ENCODE data around the gene GRIK4. TPM values are rescaled to one million over a fixed set of nuclear protein-coding genes. Genes with fewer than 3 reads are reported as not detected.

Gene GRIK4
- total RNA-seq, 1 experiment from 2014 or later: not detected

DNA sequence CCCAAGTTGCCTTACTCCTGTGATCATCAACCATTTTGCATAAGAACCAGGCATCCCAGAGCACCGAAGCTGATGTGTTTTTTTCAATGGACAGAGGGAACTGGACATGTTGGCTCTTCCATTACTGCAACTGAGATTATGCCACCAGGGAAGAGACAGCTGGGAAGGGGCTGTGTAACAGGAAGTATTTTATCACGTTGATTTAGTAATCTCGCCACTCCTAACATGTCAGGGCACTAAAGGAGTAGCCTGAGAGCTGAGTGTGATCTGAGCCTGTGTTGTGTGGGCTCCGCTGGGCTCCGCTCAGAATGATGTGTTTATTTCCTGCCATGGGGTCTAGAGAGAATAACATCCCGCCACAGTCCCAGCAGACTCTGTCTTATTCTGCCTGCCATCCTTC is 165.4 kb downstream of the GRIK4 start:
- CTCF ChIA-PET: no interaction called here
- H3K27ac ChIP-seq (ENCODE audit: low read length): no peak overlapping the region

DNA sequence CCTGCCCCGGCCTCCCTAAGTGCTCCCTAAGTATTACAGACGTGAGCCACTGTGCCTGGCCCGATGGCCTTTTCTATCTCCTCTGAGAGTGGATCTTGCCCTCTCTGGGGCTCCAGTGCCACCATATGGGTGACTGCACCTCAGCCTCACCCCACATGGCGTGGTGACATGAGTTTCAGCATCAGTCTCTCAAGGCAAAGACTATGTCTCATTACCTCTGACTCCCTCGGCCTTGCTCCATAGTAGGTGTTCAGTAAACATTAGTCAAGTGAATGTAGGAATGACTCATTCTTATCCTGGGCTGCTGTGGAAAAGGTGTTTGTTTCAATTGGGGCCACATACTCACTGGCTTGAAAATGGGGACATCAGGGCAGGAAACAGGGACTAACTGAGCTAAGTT is 168.8 kb downstream of the GRIK4 start:
- H3K79me2 ChIP-seq (ENCODE audit: low read length): no peaks in the 10 kb centered on the region
- no peak overlapping the region for H2AFZ ChIP-seq (ENCODE audit: low read length)
- H3K27me3 ChIP-seq (ENCODE audit: low read length): peaks cover 60% of the 10 kb centered on the region
- ChIA-PET CTCF (no interaction called here), POLR2A (ENCODE audit: unreplicated experiment) (no interaction called here)
- H3K9ac ChIP-seq (ENCODE audit: low read length): no peak overlapping the region
- intact Hi-C loops (cut with micrococcal nuclease): no loop called here
- H3K27ac ChIP-seq (ENCODE audit: low read length): no peak overlapping the region
- ATAC-seq (peak; percentile 32; the same call in 1 of the 2 replicates), DNase-seq (peak; percentile 33)
- no peak overlapping the region for H3K4me3 ChIP-seq (ENCODE audit: low read length)
- no peaks in the 10 kb centered on the region for H3K4me1 ChIP-seq (ENCODE audit: insufficient read depth, low read length)
- no peak for TF ChIP-seq EZH2phosphoT487 (IDR thresholded peaks at IDR 0.05; ENCODE audit: borderline replicate concordance, low read length)
- TF ChIP-seq, protein P1, sequence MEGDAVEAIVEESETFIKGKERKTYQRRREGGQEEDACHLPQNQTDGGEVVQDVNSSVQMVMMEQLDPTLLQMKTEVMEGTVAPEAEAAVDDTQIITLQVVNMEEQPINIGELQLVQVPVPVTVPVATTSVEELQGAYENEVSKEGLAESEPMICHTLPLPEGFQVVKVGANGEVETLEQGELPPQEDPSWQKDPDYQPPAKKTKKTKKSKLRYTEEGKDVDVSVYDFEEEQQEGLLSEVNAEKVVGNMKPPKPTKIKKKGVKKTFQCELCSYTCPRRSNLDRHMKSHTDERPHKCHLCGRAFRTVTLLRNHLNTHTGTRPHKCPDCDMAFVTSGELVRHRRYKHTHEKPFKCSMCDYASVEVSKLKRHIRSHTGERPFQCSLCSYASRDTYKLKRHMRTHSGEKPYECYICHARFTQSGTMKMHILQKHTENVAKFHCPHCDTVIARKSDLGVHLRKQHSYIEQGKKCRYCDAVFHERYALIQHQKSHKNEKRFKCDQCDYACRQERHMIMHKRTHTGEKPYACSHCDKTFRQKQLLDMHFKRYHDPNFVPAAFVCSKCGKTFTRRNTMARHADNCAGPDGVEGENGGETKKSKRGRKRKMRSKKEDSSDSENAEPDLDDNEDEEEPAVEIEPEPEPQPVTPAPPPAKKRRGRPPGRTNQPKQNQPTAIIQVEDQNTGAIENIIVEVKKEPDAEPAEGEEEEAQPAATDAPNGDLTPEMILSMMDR (conservative IDR thresholded peaks at IDR 0.05; ENCODE audit: low read depth, low read length): no peak
- TF ChIP-seq EZH2 (IDR thresholded peaks at IDR 0.05; ENCODE audit: low read length, unreplicated experiment): no peak
- BruUV-seq (replicated peaks): no TSS peak
- H4K20me1 ChIP-seq (ENCODE audit: low read length): no peaks in the 10 kb centered on the region
- no peaks in the 10 kb centered on the region for H3K9me2 ChIP-seq (replicated peaks; ENCODE audit: low read length)
- no peaks in the 10 kb centered on the region for H3K9me3 ChIP-seq (ENCODE audit: low read length)
- H3K4me2 ChIP-seq (ENCODE audit: low read length): no peak overlapping the region
- no peaks in the 10 kb centered on the region for H3F3A ChIP-seq (ENCODE audit: low read length, unreplicated experiment)
- no peaks in the 10 kb centered on the region for H3K36me3 ChIP-seq (ENCODE audit: low read depth, low read length)

More for the DNA sequence above, 165.4 kb downstream of the GRIK4 start:
- POLR2A ChIA-PET (ENCODE audit: unreplicated experiment): no interaction called here
- TF ChIP-seq EZH2 (IDR thresholded peaks at IDR 0.05; ENCODE audit: low read length, unreplicated experiment): no peak
- no peak for TF ChIP-seq EZH2phosphoT487 (IDR thresholded peaks at IDR 0.05; ENCODE audit: borderline replicate concordance, low read length)
- TF ChIP-seq, protein P1 (conservative IDR thresholded peaks at IDR 0.05; ENCODE audit: low read depth, low read length): no peak
- Histone ChIP-seq H3K9me2 (replicated peaks; ENCODE audit: low read length) (no peaks in the 10 kb centered on the region), H3K4me3 (ENCODE audit: low read length) (no peak overlapping the region), H4K20me1 (ENCODE audit: low read length) (no peaks in the 10 kb centered on the region), H3K9me3 (ENCODE audit: low read length) (no peaks in the 10 kb centered on the region), H3K27me3 (ENCODE audit: low read length) (peaks cover 71% of the 10 kb centered on the region), H3K9ac (ENCODE audit: low read length) (no peak overlapping the region), H3K79me2 (ENCODE audit: low read length) (no peaks in the 10 kb centered on the region), H3K4me2 (ENCODE audit: low read length) (no peak overlapping the region), H2AFZ (ENCODE audit: low read length) (no peak overlapping the region), H3K36me3 (ENCODE audit: low read depth, low read length) (no peaks in the 10 kb centered on the region), H3F3A (ENCODE audit: low read length, unreplicated experiment) (no peaks in the 10 kb centered on the region), H3K4me1 (ENCODE audit: insufficient read depth, low read length) (no peaks in the 10 kb centered on the region)
- ATAC-seq (no peak), DNase-seq (no peak)
- no TSS peak for BruUV-seq (replicated peaks)
- intact Hi-C loops (cut with micrococcal nuclease): no loop called here

DNA sequence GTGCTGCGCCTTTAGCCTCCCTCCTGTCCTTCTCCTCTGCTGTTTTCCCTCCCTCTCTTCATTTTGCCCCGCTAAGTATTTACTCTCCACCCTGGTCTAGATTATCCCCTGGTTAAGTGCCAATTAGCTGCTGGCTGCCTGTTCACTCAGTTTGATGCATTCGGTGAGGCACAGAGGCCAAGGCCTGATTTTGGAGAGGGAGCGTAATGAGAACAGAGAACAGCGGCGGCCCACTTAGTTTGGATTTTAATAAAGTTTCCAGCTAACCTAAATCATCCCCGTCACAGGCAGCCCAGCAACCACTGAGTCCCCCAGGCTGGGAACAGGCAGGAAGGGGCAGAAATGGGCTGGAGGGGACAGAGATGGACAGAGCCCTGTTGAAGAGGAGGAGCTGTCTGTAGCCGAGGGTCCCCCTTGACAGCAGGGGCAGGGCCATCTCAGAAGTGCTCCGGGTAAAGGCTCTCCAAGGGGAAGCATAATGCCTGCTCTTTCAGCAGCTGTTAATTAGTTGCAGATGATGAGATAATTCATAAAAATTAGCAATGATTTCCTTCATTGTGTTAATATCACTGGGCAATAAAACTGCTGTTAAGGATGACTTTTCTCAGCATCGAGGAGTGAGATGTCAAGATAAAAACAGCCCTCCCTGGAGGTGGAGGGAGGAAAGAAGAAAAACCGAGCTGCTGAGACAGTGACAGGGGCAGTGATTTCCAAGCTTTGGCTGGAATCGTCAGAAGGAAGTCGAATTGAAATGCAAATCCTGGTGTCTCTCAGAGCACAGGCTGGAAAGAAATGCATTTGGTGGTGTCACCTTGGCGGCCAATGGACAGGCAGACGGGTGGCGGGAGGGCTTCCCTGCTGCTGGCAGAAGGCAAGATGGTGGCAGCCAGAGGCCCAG is 170.1 kb downstream of the GRIK4 start:
- H3K9ac ChIP-seq (ENCODE audit: low read length): no peak overlapping the region
- H3K9me2 ChIP-seq (replicated peaks; ENCODE audit: low read length): no peaks in the 10 kb centered on the region
- POLR2A ChIA-PET (ENCODE audit: unreplicated experiment): no interaction called here
- H4K20me1 ChIP-seq (ENCODE audit: low read length): no peaks in the 10 kb centered on the region
- no peaks in the 10 kb centered on the region for H3F3A ChIP-seq (ENCODE audit: low read length, unreplicated experiment)
- BruUV-seq (replicated peaks): no TSS peak
- CTCF ChIA-PET: no interaction called here
- H3K27me3 ChIP-seq (ENCODE audit: low read length): peaks cover 66% of the 10 kb centered on the region
- no peaks in the 10 kb centered on the region for H3K9me3 ChIP-seq (ENCODE audit: low read length)
- no peak overlapping the region for H2AFZ ChIP-seq (ENCODE audit: low read length)
- TF ChIP-seq EZH2phosphoT487 (IDR thresholded peaks at IDR 0.05; ENCODE audit: borderline replicate concordance, low read length): no peak
- TF ChIP-seq, protein P1 (conservative IDR thresholded peaks at IDR 0.05; ENCODE audit: low read depth, low read length): no peak
- TF ChIP-seq EZH2 (IDR thresholded peaks at IDR 0.05; ENCODE audit: low read length, unreplicated experiment): no peak
- no peak overlapping the region for H3K4me3 ChIP-seq (ENCODE audit: low read length)
- no peaks in the 10 kb centered on the region for H3K79me2 ChIP-seq (ENCODE audit: low read length)
- intact Hi-C loops (cut with micrococcal nuclease): no loop called here
- H3K4me1 ChIP-seq (ENCODE audit: insufficient read depth, low read length): no peaks in the 10 kb centered on the region
- H3K27ac ChIP-seq (ENCODE audit: low read length): no peak overlapping the region
- no peaks in the 10 kb centered on the region for H3K36me3 ChIP-seq (ENCODE audit: low read depth, low read length)
- no peak for DNase-seq
- no peak overlapping the region for H3K4me2 ChIP-seq (ENCODE audit: low read length)
- ATAC-seq: no peak

All from PC-3 (cell line).